HEK293T (cell line): ENCODE measurements around the gene STX3.

ENCODE experiments used
- CTCF ChIA-PET: fragments of 350-600 bp; formaldehyde crosslinking; extraction: SDS; loops from one replicate; lab custom pipeline; 2021; ENCODE audit warnings: antibody characterized with exemption, inconsistent platforms; lab: Yijun Ruan, JAX
- POLR2A ChIA-PET: fragments of 350-600 bp; formaldehyde crosslinking; extraction: SDS; loops from one replicate; lab custom pipeline; 2020; ENCODE audit warnings: antibody characterized with exemption, inconsistent platforms; lab: Yijun Ruan, JAX
- DNase-seq: peaks from one replicate; pipeline ENCODE4 v3.0.0; 2012; ENCODE audit warnings: mixed read lengths; ENCODE audit errors: extremely low spot score
- ARNT ChIP-seq: fragments of 450-650 bp; IDR thresholded peaks from 2 replicates; pipeline ENCODE4 v1.6.1; 2017; ENCODE audit warnings: mild to moderate bottlenecking
- BHLHE40 ChIP-seq: fragments of 450-650 bp; IDR thresholded peaks from 2 replicates; pipeline ENCODE4 v1.6.1; 2016; ENCODE audit warnings: mild to moderate bottlenecking, moderate library complexity, borderline replicate concordance
- CTBP1 ChIP-seq: fragments of 450-650 bp; IDR thresholded peaks from 2 replicates; pipeline ENCODE4 v1.6.1; 2016; ENCODE audit warnings: borderline replicate concordance
- ELF4 ChIP-seq: fragments of 450-650 bp; IDR thresholded peaks from 2 replicates; pipeline ENCODE4 v1.6.1; 2017; ENCODE audit warnings: antibody characterized with exemption
- FOXA1 ChIP-seq: fragments of 450-650 bp; IDR thresholded peaks from 2 replicates; pipeline ENCODE4 v1.6.1; 2016; ENCODE audit warnings: mild to moderate bottlenecking
- FOXK2 ChIP-seq: fragments of 450-650 bp; IDR thresholded peaks from 2 replicates; pipeline ENCODE4 v1.6.1; 2016; ENCODE audit warnings: mild to moderate bottlenecking
- FOXM1 ChIP-seq: fragments of 450-650 bp; IDR thresholded peaks from 2 replicates; pipeline ENCODE4 v1.6.1; 2017; ENCODE audit warnings: mild to moderate bottlenecking, borderline replicate concordance
- HDGF ChIP-seq: fragments of 450-650 bp; IDR thresholded peaks from 2 replicates; pipeline ENCODE4 v1.6.1; 2017; ENCODE audit warnings: antibody characterized with exemption, borderline replicate concordance
- L3MBTL2 ChIP-seq: fragments of 450-650 bp; conservative IDR thresholded peaks from 2 replicates; pipeline ENCODE4 v1.6.1; 2016; ENCODE audit warnings: mild to moderate bottlenecking
- LEF1 ChIP-seq: fragments of 450-650 bp; IDR thresholded peaks from 2 replicates; pipeline ENCODE4 v1.6.1; 2017; ENCODE audit warnings: mild to moderate bottlenecking, borderline replicate concordance
- NFRKB ChIP-seq: fragments of 450-650 bp; IDR thresholded peaks from 2 replicates; pipeline ENCODE4 v1.6.1; 2016; ENCODE audit warnings: mild to moderate bottlenecking, moderate library complexity
- PKNOX1 ChIP-seq: fragments of 450-650 bp; IDR thresholded peaks from 2 replicates; pipeline ENCODE4 v1.6.1; 2016
- SP1 ChIP-seq: fragments of 450-650 bp; IDR thresholded peaks from 2 replicates; pipeline ENCODE4 v1.6.1; 2017
- SUZ12 ChIP-seq: fragments of 450-650 bp; IDR thresholded peaks from 2 replicates; pipeline ENCODE4 v1.6.1; 2016; ENCODE audit warnings: mild to moderate bottlenecking
- TARDBP ChIP-seq: fragments of 450-650 bp; IDR thresholded peaks from 2 replicates; pipeline ENCODE4 v1.6.1; 2016
- ZNF384 ChIP-seq: fragments of 450-650 bp; IDR thresholded peaks from 2 replicates; pipeline ENCODE4 v1.6.1; 2016

The STX3 gene

GRCh38 chr11:59758401-59759037, 3.3 kb downstream of the STX3 start:
- ChIA-PET POLR2A (no interaction called here), CTCF (no interaction called here)
- TF ChIP-seq L3MBTL2, result no peak
- TF ChIP-seq CTBP1, result no peak
- no peak for TF ChIP-seq BHLHE40
- no peak for TF ChIP-seq FOXK2
- no peak for TF ChIP-seq PKNOX1
- no peak for TF ChIP-seq LEF1
- TF ChIP-seq FOXM1, result no peak
- no peak for DNase-seq

- CTCF ChIA-PET, result interaction anchor here (0.6 kb wide), 1 partner anchor 108 kb away, joined by 3 read pairs; no protein-coding TSS in a partner anchor
- POLR2A ChIA-PET, result no interaction called here
- TF ChIP-seq FOXA1 (no peak), ZNF384 (no peak)
- no peak for DNase-seq
Measured at GRCh38 chr11:59759900-59760299, 4.7 kb downstream of the STX3 start.

DNA sequence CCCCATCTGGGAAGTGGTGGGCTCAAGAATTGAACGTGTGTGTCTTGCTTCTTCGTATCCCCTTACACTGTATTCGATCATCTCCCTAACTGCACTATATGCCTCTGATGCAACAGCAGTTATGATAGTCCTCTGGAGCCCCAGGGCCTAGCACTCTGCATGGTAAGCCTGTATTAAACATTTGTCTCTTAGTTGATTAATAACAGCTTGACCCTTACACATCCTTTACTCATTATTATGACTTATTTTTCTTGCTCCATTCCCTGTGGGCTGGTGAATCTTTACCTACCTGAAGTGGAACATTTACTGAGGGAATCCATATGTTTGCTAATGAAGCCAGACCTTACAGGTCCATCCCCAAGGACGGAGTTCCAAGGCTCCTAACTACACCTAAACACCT, 5.6 kb downstream of the STX3 start:
- no peak for DNase-seq
- ChIA-PET POLR2A (no interaction called here), CTCF (no interaction called here)
- TF ChIP-seq CTBP1 (no peak), FOXM1 (no peak), ARNT (no peak), ZNF384 (no peak), L3MBTL2 (no peak)

DNA sequence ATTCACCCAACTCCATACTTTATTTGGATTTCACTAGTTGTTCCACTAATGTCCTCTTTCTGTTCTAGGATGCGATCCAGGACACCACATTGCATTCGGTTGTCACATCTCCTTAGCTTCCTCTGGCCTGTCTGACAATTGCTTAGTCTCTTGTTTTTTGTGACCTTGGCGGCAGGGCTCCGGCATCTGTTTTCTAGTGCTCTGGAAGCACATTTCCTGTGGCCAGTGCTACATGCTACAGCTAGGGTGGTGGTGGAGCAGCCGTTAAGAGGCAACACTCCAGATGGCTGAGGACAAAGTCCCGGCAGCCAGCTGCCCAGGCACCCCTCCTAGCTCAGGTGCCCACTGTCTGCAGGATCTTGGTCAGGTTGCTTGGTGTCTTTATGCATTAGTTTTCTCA, 6.8 kb downstream of the STX3 start:
- ChIA-PET POLR2A (no interaction called here), CTCF (no interaction called here)
- TF ChIP-seq LEF1, result no peak
- no peak for TF ChIP-seq PKNOX1
- no peak for TF ChIP-seq TARDBP
- no peak for TF ChIP-seq CTBP1
- no peak for TF ChIP-seq NFRKB
- no peak for TF ChIP-seq FOXA1
- no peak for TF ChIP-seq ZNF384
- TF ChIP-seq FOXM1, result no peak
- TF ChIP-seq SP1, result no peak
- TF ChIP-seq L3MBTL2, result no peak
- TF ChIP-seq FOXK2, result no peak
- no peak for TF ChIP-seq BHLHE40
- TF ChIP-seq ELF4, result no peak
- no peak for TF ChIP-seq SUZ12
- no peak for TF ChIP-seq ARNT
- TF ChIP-seq HDGF, result no peak
- no peak for DNase-seq

DNA sequence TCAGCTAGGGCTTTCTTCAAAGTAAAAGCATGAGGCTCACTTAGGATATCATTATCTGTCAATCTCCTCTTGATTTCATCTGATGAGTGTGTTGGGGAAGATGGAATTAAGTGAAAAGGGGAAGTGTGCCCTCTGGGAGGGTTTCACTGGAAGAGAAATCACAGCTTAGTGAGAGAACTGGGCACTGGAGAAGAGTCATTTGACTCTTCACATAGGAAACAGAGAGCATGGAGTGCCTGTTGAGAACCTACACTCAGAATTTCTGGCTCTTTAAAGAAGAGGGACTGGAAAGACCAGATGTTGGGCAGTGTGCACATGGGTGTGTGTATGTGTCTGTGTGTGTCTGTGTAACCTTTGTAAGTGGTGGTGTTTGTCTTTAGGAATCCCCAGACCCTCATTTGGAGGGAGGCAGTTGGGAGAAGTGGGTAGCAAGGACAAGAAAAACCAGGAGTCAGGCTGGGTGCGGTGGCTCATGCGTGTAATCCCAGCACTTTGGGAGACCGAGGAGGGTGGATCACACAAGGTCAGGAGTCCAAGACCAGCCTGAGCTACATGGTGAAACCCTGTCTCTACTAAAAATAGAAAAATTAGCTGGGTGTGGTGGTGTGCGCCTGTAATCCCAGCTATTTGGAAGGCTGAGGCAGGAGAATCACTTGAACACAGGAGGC, 10.0 kb downstream of the STX3 start:
- CTCF ChIA-PET, result interaction anchor here (0.6 kb wide), 1 partner anchor 507 kb away, joined by 3 read pairs; no protein-coding TSS in a partner anchor
- DNase-seq, result no peak
- no peak for TF ChIP-seq BHLHE40
- no peak for TF ChIP-seq SUZ12
- TF ChIP-seq ARNT, result no peak
- POLR2A ChIA-PET, result no interaction called here

DNA sequence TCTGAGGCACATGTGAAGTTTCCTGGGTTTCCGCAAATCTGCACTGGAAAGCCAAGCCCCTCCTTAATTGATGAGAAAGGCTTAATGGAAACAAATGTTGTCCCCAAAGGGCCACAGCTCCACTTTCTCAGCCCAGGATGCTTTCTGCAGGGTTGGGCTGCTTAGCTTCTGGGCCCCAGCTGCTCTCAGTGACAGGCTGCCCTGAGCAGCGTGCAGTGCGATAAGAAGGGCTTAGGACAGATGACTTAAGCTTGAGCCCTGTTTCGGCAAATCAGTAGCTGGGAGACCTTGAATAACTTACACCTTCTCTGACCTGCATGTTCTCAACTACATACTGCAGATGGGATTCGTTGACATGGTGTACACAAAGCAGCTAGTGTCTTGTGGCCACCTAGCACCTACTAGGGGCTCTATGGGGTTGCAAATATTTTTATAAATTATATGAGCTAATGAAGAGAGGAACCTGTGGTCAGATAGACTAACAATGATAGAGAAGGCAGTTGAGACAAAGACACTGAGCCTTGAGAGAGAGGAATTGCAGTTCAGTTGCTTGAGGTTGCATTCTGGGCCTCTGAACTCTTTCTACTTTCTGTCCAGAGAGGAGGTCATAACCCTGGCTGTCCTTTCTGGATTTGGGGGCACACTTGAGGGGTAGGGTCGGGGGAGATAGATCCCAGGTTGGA, 11.5 kb downstream of the STX3 start:
- no peak for TF ChIP-seq L3MBTL2
- CTCF ChIA-PET, result interaction anchor here (0.8 kb wide), 2 partner anchors 10 to 12 kb away, joined by 3 read pairs; no protein-coding TSS in a partner anchor
- POLR2A ChIA-PET, result interaction anchor here (1.0 kb wide), 1 partner anchor 10 kb away, joined by 5 read pairs; no protein-coding TSS in a partner anchor
- DNase-seq, result no peak

DNA sequence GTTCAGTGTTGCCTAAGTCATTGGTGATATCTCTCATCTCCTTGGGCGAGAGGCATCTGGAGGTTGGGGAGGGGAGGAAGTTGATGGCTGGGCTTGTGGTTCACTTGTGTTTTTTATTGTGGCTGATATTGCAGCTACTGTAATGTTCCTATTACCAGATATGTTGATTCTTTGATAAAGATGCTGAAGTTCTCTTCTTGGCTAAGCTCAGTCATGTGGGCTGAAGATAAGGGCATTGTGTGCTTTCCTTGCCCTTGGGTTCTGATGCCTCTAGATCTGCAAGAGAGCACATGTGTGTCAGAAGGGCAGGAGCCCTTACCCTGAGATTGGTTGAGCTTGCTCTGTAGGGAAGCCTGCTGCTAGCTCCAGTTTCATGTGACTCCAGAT, 12.0 kb downstream of the STX3 start:
- ChIA-PET POLR2A (interaction anchor here (1.0 kb wide), 1 partner anchor 11 kb away, joined by 5 read pairs; no protein-coding TSS in a partner anchor), CTCF (interaction anchor here (0.8 kb wide), 2 partner anchors 9 to 13 kb away, joined by 3 read pairs; no protein-coding TSS in a partner anchor)
- TF ChIP-seq FOXK2, result no peak
- TF ChIP-seq FOXA1, result no peak
- no peak for TF ChIP-seq ZNF384
- no peak for TF ChIP-seq LEF1
- DNase-seq, result no peak
